Right lobe of liver (tissue), 6 donors: ENCODE results near the gene LGALS8. TPM values are rescaled to one million over a fixed set of nuclear protein-coding genes. Genes with fewer than 3 reads are reported as not detected.

ENCODE experiments used
- ATAC-seq, 4 donors: fragments of 200-7000 bp; cut with Tn5 transposase; one replicate each; pipeline ENCODE4 v1.9.1; 2020; ENCODE audit warnings: mild to moderate bottlenecking in 4 of 4, moderate library complexity in 4 of 4
- DNase-seq, 3 donors: peaks; one replicate each; pipeline ENCODE4 v3.0.0-alpha.2; 2020
- H3K27ac ChIP-seq, 3 donors: fragments of 200-600 bp; one replicate each; pipeline ENCODE4 v1.8.0; 2022
- H3K27me3 ChIP-seq, 2 donors: fragments of 200-600 bp; one replicate each; pipeline ENCODE4 v1.8.0; 2022
- H3K36me3 ChIP-seq, 4 donors: fragments of 200-600 bp; sonication (generic) in 1 of 4; one replicate each; pipeline versions ENCODE4 v1.5.1 to v1.8.0; 2017 to 2022; ENCODE audit warnings: control low read depth in 1 of 4
- H3K4me1 ChIP-seq, 4 donors: fragments of 200-600 bp; sonication (generic) in 1 of 4; one replicate each; pipeline versions ENCODE4 v1.5.1 to v1.8.0; 2017 to 2022; ENCODE audit warnings: control low read depth in 1 of 4
- H3K4me3 ChIP-seq, 3 donors: fragments of 200-600 bp; one replicate each; pipeline ENCODE4 v1.8.0; 2022
- H3K9me3 ChIP-seq, 4 donors: fragments of 200-600 bp; sonication (generic) in 1 of 4; one replicate each; pipeline versions ENCODE4 v1.5.1 to v1.8.0; 2017 to 2022; ENCODE audit warnings: control low read depth in 1 of 4
- CTCF ChIP-seq, 4 donors: fragments of 200-600 bp in 3 of 4; fragments of 450-650 bp in 1 of 4; IDR thresholded peaks; one replicate each; pipeline versions ENCODE4 v1.5.1 to v1.8.0; 2016 to 2022; ENCODE audit warnings: antibody characterized with exemption in 4 of 4, mild to moderate bottlenecking in 2 of 4
- POLR2A ChIP-seq: fragments of 450-650 bp; IDR thresholded peaks from one replicate; pipeline ENCODE4 v1.6.1; 2017; ENCODE audit warnings: antibody characterized with exemption, mild to moderate bottlenecking
- WGBS: methylation state at CpG from one replicate; pipeline ENCODE4 v1.1.6; 2018; ENCODE audit warnings: low coverage, low lambda C conversion rate; ENCODE audit not compliant: insufficient coverage; ENCODE audit errors: missing lambda C conversion rate; 5-methylcytosine and 5-hydroxymethylcytosine counted together
- intact Hi-C, 2 donors: fragments of 100-400 bp; cut with DNase I; formaldehyde crosslinking; loops; one replicate each; pipeline versions ENCODE4 v1.11.2 to v1.14.1; 2022
- total RNA-seq, 6 experiments: library from RNA; depleted of rRNA in 2 of 6; stranded (reverse); fragments of >200 nt in 2 of 6; fragmentation: NEBNext Ultra II Directional in 3 of 6; extraction: Animal tissue kit (Norgen Biotek cat#: 25700) in 3 of 6; gene quantifications; one replicate each; pipeline versions ENCODE4 v1.1.0 to v1.2.4, GENCODE V29; 2016 to 2023
- donor health status: DM: no; HTN: yes; CAD: no.
- donor health status: DM: no; HTN: no; CAD: no.
- donor health status: DM: no; HTN: no; CAD: no.
- donor health status: DM: no; HTN: yes; CAD: no.
- donor health status: DM: no; HTN: yes; CAD: no.

Gene LGALS8
- total RNA-seq, 6 experiments from 2014 or later: 30.4 to 69.3 (median 42.3) TPM

GRCh38 chr1:236560213-236560771, 36.5 kb downstream of the LGALS8 start:
- Histone ChIP-seq H3K4me3 (no peak overlapping the region), H3K4me1 (no peaks in the 10 kb centered on the region), H3K27ac (no peak overlapping the region), H3K27me3 (no peaks in the 10 kb centered on the region), H3K9me3 (no peaks in the 10 kb centered on the region), H3K36me3 (peaks cover 0 to 72% (median 21%) of the 10 kb centered on the region in 4 donors)
- intact Hi-C loops: no loop called here
- no peak for TF ChIP-seq POLR2A
- TF ChIP-seq CTCF (IDR thresholded peaks at IDR 0.05): no peak
- DNase-seq: no peak
- ATAC-seq: no peak
- WGBS: 95% methylated on average over 7 of the region's 7 CpGs

- DNase-seq: no peak
- WGBS: 63% methylated on average over 2 of the region's 2 CpGs
- Histone ChIP-seq H3K4me3 (no peak overlapping the region), H3K36me3 (peaks cover 5 to 72% (median 19%) of the 10 kb centered on the region in 4 donors), H3K9me3 (no peaks in the 10 kb centered on the region), H3K4me1 (no peaks in the 10 kb centered on the region), H3K27ac (no peak overlapping the region), H3K27me3 (no peaks in the 10 kb centered on the region)
- ATAC-seq: no peak
- TF ChIP-seq CTCF (IDR thresholded peaks at IDR 0.05) (no peak), POLR2A (no peak)
- intact Hi-C loops: no loop called here
Observed at GRCh38 chr1:236561976-236562375, 38.2 kb downstream of the LGALS8 start.

GRCh38 chr1:236565530-236565929, 41.7 kb downstream of the LGALS8 start:
- ATAC-seq: no peak
- DNase-seq: no peak
- H3K9me3 ChIP-seq: no peaks in the 10 kb centered on the region
- H3K27ac ChIP-seq: no peak overlapping the region
- no peaks in the 10 kb centered on the region for H3K4me1 ChIP-seq
- 97% methylated on average over 5 of the region's 5 CpGs for WGBS
- TF ChIP-seq POLR2A: no peak
- no peak for TF ChIP-seq CTCF (IDR thresholded peaks at IDR 0.05)
- no peaks in the 10 kb centered on the region for H3K27me3 ChIP-seq
- intact Hi-C loops: no loop called here
- no peak overlapping the region for H3K4me3 ChIP-seq
- H3K36me3 ChIP-seq: peaks cover 5 to 61% (median 23%) of the 10 kb centered on the region in 4 donors

- no peak for TF ChIP-seq POLR2A
- no peak for TF ChIP-seq CTCF (IDR thresholded peaks at IDR 0.05)
- no peaks in the 10 kb centered on the region for H3K9me3 ChIP-seq
- intact Hi-C loops: no loop called here
- ATAC-seq (no peak), DNase-seq (no peak)
- H3K4me1 ChIP-seq: no peaks in the 10 kb centered on the region
- 73% methylated on average over 2 of the region's 2 CpGs for WGBS
- no peak overlapping the region for H3K27ac ChIP-seq
- H3K27me3 ChIP-seq: no peaks in the 10 kb centered on the region
- H3K36me3 ChIP-seq: peaks cover 5 to 85% (median 34%) of the 10 kb centered on the region in 4 donors
- H3K4me3 ChIP-seq: no peak overlapping the region
Observed at GRCh38 chr1:236568285-236568894, 44.6 kb downstream of the LGALS8 start.
